K562 (cell line): ENCODE results near the gene ASPDH. TPM values are rescaled to one million over a fixed set of nuclear protein-coding genes. Genes with fewer than 3 reads are reported as not detected.

Experiments
- CREB1 ChIP-seq, 2 experiments: sonication (generic) in 1 of 2; formaldehyde crosslinking in 1 of 2; IDR thresholded peaks; 2 replicates each; pipeline versions ENCODE4 v1.6.1 to v1.8.0; 2012 to 2022; ENCODE audit warnings: inconsistent platforms in 1 of 2, mild to moderate bottlenecking in 1 of 2, missing genetic modification reagents in 1 of 2, moderate library complexity in 1 of 2
- CXXC5 ChIP-seq: fragments of 250-450 bp; sonication (Bioruptor Pico); IDR thresholded peaks from 2 replicates; pipeline ENCODE4 v1.8.0; 2022; ENCODE audit warnings: inconsistent platforms, mild to moderate bottlenecking, moderate library complexity
- KLF1 ChIP-seq: fragments of 450-650 bp; IDR thresholded peaks from 2 replicates; pipeline ENCODE4 v1.6.1; 2016; ENCODE audit warnings: missing genetic modification characterization, missing compliant biosample characterization
- MCM5 ChIP-seq: fragments of 450-650 bp; IDR thresholded peaks from 2 replicates; pipeline ENCODE4 v1.6.1; 2016; ENCODE audit warnings: low read depth
- SFPQ ChIP-seq: fragments of 200-400 bp; formaldehyde crosslinking; IDR thresholded peaks from 2 replicates; pipeline ENCODE4 v1.6.1; 2017; ENCODE audit warnings: mild to moderate bottlenecking, low read depth, low read length, moderate library complexity
- TAF7 ChIP-seq: fragments of 450-650 bp; IDR thresholded peaks from 2 replicates; pipeline ENCODE4 v1.6.1; 2016; ENCODE audit warnings: missing genetic modification characterization, missing compliant biosample characterization
- TFAP4 ChIP-seq: sonication (generic); formaldehyde crosslinking; IDR thresholded peaks from 2 replicates; pipeline ENCODE4 v1.8.0; 2022; ENCODE audit warnings: missing genetic modification reagents, mild to moderate bottlenecking, moderate library complexity, borderline replicate concordance
- ZBTB11 ChIP-seq, 3 experiments: fragments of 200-800 bp in 1 of 3; fragments of 250-450 bp in 1 of 3; fragments of 450-650 bp in 1 of 3; sonication (Bioruptor Pico) in 1 of 3; sonication (Bioruptor generic) in 1 of 3; formaldehyde crosslinking in 1 of 3; IDR thresholded peaks; 2 replicates each; pipeline versions ENCODE4 v1.6.1 to v1.8.0; 2016 to 2022; ENCODE audit warnings: mild to moderate bottlenecking in 2 of 3, missing genetic modification characterization in 2 of 3, missing compliant biosample characterization in 1 of 3, moderate library complexity in 1 of 3
- ZNF76 ChIP-seq: fragments of 250-450 bp; sonication (Bioruptor Pico); IDR thresholded peaks from 2 replicates; pipeline ENCODE4 v1.4.0; 2020; ENCODE audit warnings: mild to moderate bottlenecking, moderate library complexity, borderline replicate concordance
- polyA plus RNA-seq, 8 experiments: library from polyadenylated mRNA; depleted of rRNA in 4 of 8; stranded (reverse) in 5 of 8; unstranded in 3 of 8; fragments of >200 nt; fragmentation: Nextera tagmentation in 2 of 8; fragmentation: Illumina TruSeq in 1 of 8; extraction: Ambion mirVana in 2 of 8; extraction: Trizol in 1 of 8; gene quantifications; 2 replicates each; pipeline versions ENCODE4 v1.2.1 to v1.2.3, GENCODE V29; 2011 to 2014; ENCODE audit warnings: inconsistent platforms in 1 of 8, missing spikeins in 1 of 8
- total RNA-seq, 7 experiments: library from RNA; depleted of rRNA in 6 of 7; stranded (reverse); fragments of >200 nt in 6 of 7; fragmentation: Illumina TruSeq in 2 of 7; extraction: Trizol in 2 of 7; gene quantifications; 2 replicates each; pipeline versions ENCODE4 v1.2.1 to v1.2.3, GENCODE V29; 2011 to 2021; ENCODE audit warnings: low replicate concordance in 1 of 7

The ASPDH gene
- total and polyA plus RNA-seq, 9 of the 15 experiments (the other 6 are each of a cell fraction or from before 2014, with no cell fraction given): not detected

- TF ChIP-seq SFPQ (no peak), KLF1 (tag) (no peak), CXXC5 (CRISPR knock-in tag) (peak; percentile 27), MCM5 (no peak), CREB1 (IDR thresholded peaks at IDR 0.05) (no peak), CREB1 (CRISPR knock-in tag; IDR thresholded peaks at IDR 0.05) (peak; percentile 25), TAF7 (tag) (no peak), TFAP4 (CRISPR knock-in tag) (peak; percentile 52; the same call in 1 of the 2 replicates), ZBTB11 (CRISPR knock-in tag; IDR thresholded peaks at IDR 0.05) (peak in 1 of 3 experiments; percentile 59; a peak in 2 of 6 replicates), ZNF76 (CRISPR knock-in tag) (no peak)
Measured at GRCh38 chr19:50465986-50466705, 47.6 kb downstream of the ASPDH start (continued).
